PC-9 (cell line): Measurements from ENCODE around the gene EIF3B.

Source experiments
- CTCF ChIP-seq: fragments of 200-600 bp; sonication (generic); conservative IDR thresholded peaks from 2 replicates; pipeline ENCODE4 v1.6.1; 2017; ENCODE audit warnings: mixed run types, antibody characterized with exemption, mild to moderate bottlenecking, moderate library complexity
- EZH2 ChIP-seq: fragments of 200-600 bp; sonication (generic); IDR thresholded peaks from 2 replicates; pipeline ENCODE4 v1.8.0; 2017; ENCODE audit warnings: antibody characterized with exemption, low read depth

- TF ChIP-seq CTCF (no peak), EZH2 (no peak)
Observed at GRCh38 chr7:2402687-2403013, 48.0 kb downstream of the EIF3B start.
